HG03039 (cell line): ENCODE data around the gene ACOT13.
A peak's percentile ranks its signal among the peaks of the same experiment; 100 is the strongest.
"Not testable (repeated sequence)": the region's sequence is repeated elsewhere in the genome, so short reads cannot be mapped to it uniquely, and the experiment has no call there.

Experiments
- ATAC-seq: cut with Tn5 transposase; IDR thresholded peaks from one replicate; pipeline ENCODE4 v1.9.1; 2021; ENCODE audit warnings: mild to moderate bottlenecking, moderate library complexity; ENCODE audit not compliant: unreplicated experiment

Gene ACOT13

DNA sequence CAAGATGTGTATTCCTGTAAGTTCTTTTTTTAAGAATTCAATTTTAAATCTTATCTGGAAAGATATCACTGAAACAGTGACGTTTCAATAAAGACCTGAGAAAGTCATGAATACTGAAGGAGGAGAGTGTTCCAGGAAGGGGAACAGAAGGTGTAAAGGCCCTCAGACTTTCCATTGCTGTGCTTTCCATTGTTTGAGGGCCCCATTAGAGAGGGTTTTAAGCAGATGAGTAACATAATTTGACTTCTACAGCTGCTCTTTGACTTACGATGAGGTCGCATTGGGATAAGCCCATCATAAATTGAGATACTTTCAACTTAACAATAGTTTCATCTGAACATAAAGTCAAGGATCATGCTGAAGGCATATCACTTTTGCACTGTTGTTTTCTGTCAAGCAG, 24.7 kb downstream of the ACOT13 start:
- no peak for ATAC-seq

DNA sequence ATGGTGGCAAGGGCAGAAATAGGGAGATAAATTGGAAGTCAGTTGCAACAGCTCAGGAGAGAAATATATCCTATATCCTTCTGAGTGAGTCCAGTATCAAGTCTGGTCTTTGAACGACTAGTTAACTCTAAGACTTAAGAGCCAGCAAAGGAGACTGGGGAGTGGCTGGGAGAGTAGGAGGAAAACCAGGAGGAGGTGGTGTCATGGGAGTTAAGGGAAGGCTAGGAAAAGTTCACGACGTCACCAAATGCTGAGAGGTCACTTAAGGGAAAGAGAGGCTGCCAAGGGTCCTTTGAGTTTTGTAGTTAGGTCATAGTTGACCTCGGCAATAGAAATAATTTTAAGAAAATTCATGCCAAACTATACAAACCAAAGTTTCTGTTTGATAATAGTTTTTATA, 25.1 kb downstream of the ACOT13 start:
- no peak for ATAC-seq

DNA sequence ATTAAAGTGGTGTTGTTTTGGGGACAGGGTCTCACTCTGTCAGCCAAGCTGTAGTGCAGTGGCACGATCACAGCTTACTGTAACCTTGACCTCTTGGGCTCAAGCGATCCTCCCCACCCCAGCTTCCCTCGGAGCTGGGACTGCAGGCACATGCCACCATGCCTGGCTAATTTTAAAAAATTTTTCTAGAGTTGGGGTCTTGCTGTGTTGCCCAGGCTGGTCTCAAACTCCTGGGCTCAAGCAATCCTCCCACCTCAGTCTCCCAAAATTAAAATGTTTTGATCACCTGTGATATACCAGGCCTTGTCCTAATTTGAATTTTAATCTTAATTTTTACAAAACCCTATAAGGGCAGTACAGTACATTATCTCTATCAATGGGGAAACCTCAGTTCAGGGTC, 25.5 kb downstream of the ACOT13 start:
- no peak for ATAC-seq

DNA sequence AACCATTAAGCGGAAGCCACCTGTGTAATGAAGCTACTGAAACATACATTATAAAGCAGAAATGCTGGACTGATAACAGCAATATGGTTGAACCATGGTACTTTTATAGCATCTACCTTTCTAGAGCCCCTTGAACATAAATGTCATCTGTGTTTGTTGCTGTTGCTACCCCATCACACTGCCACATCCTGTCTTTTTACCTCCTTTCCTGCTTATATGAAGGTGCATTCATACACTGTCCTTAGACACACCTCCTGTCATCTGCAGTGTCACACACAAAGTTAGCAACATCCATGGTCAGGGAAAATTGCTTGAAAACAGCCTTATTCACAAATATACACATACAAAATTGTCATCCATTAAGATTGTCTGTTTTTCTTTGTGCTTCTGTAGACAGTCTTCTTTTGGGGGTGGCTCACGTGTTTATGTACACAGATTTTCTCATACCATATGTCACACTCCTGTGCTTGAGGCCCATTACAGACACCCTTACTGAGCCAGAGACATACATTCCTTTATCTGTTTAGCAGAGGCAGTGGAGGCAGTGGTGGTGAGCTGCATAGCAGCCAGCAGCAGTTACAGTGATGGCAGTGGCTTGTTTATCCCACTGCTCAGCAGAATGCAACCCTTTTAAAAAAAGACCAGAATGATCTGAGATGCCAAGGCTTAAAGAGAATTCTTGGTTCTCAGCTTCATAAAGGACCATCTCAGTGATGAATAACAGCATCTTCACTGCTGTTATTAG, 26.1 kb downstream of the ACOT13 start:
- no peak for ATAC-seq

DNA sequence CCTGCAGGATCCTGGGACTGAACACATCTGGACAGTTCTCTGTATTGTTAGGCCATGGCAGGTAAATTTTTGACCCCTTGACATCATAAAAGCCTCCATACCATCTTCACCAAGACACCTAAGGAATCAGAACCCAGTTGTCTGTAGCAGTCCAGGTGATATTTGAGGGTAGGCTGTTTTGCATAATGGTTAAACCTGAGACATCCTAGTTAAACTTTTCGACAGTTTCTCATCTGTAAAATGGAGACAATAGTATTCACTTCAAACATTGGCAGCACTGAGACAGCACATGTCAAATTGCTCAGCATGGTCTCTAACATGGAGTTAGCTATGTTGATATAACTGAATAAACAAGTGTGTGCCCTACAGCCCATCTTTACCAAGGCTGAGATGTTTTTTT, 27.3 kb downstream of the ACOT13 start:
- no peak for ATAC-seq

DNA sequence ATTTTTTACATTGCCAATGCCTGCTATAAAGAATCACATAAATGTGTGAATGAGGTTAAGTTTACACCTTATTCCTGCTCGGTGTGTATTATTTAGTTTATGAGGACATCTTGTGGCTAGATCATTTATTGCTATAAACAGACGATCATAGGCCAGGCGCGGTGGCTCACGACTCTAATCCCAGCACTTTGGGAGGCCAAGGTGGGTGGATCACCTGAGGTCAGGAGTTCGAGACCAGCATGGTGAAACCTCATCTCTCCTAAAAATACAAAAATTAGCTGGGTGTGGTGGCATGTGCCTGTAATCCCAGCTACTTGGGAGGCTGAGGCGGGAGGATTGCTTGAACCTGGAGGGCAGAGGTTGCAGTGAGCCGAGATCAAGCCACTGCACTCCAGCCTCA, 28.8 kb downstream of the ACOT13 start:
- ATAC-seq, result not testable (repeated sequence)

DNA sequence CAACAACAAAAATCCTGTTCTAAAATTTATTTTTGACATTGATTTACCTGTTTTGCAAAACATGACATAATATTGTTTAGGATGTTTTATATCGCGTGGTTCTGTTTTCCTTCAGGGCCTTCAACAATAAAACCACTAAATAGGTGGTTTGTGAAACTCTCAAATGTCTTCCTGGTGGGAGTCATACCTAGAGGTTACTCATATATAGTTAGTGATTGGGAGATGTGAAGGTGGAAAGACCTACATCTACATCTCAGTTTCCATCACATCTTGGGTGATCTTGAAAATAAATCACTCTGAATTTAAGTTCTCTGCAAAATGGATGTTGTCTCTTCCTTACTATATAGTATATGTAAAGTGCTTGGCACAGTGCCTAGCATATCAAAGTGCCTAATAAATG, 29.2 kb downstream of the ACOT13 start:
- ATAC-seq, result no peak

DNA sequence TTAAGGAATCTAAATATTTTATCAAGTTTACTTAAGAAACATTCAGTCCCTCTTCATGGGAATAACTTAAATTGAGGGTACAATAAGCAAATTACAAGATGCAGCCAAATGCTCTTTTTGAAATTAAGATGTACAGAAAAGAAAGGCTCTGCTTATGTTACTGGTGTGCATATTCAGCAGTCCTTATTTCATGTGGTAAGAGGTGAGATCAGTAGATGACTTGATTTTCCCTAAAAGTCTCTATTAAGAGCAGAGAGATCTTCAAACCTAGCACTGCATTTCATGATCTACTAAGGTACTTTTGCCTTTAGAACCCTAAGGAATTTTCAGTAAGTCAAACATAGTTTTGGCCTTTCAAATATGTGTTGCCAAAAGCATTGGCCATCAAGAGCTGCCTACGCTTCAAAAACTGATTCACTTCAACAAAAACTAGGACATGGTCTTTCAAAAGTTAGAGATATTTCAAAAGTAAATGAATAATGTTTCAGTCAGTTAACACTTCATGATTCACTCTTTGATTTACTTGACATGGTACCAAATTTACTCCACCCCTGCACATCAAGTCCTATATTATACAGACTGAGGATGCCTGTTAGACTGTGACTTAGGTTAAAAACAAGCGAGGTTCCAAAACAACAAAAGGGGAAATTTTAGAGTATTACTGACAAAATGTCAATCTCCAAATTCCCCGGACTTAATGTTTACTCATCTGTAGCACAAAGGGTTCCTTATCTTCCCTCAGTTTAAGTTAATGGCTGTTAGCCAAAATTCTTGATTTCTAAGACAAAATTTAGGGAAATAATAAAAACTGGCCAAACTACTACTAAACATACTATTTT, 32.9 kb downstream of the ACOT13 start:
- no peak for ATAC-seq

DNA sequence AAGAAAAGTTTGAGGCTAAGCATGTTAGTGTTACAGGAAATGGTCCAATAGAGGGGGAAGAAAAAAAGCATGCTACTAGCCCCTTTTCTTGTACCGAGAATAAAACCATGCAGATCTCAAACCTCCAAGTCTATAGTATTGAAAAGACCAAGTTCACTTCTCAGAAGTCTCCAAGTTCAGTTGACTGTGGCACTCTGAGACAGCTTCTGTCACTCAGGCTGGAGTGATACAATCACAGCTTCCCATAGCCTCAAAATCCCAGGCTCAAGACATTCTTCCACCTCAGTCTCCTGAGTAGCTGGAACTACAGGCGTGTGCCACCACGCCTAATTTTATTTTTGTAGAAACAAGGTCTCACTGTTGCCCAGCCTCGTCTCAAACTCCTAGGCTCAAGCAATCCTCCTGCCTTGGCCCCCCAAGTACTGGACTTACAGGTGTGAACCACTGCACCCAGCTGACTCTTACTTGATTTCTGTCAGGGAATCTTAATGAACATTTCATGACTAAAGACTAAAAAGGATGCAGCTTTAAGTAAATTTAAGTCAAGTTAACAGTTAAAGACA, 35.9 kb downstream of the ACOT13 start:
- ATAC-seq, result no peak

DNA sequence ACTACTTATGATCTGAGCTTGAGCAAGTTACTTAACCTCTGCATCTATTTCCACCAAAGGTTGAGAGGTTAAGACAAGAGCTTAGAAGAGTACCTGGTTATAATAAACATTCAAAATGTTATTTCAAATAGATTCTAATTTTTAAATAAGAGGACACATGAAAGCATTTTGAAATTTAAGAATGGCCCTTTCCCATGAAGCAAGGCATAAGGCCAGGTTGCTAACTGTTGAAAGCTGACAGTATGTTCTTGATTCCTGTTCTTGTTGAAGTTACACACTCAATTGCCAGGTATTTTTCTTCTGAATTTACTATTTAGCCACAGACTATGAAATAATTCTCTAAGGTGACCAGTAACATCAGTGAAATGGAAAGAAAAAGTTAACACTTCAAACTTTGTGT, 37.6 kb downstream of the ACOT13 start:
- ATAC-seq, result no peak

DNA sequence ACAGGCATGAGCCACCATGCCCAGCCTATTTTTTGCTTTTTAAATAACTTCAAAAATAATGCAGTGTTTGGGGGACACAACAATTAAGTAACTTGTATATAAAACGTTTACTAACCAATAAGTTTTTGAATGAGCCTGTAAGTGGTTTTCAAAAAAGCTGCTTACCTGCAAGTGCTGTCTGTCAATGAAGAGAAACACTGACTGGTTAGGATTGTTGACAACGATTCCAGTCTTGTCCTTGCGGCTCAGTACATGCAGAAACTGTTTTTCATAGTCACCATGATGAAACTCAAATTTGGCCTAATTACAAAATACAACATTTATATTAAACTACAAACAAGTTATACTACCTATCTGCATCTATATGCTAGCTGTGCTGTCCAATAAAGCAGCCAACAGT, 41.7 kb downstream of the ACOT13 start:
- no peak for ATAC-seq

DNA sequence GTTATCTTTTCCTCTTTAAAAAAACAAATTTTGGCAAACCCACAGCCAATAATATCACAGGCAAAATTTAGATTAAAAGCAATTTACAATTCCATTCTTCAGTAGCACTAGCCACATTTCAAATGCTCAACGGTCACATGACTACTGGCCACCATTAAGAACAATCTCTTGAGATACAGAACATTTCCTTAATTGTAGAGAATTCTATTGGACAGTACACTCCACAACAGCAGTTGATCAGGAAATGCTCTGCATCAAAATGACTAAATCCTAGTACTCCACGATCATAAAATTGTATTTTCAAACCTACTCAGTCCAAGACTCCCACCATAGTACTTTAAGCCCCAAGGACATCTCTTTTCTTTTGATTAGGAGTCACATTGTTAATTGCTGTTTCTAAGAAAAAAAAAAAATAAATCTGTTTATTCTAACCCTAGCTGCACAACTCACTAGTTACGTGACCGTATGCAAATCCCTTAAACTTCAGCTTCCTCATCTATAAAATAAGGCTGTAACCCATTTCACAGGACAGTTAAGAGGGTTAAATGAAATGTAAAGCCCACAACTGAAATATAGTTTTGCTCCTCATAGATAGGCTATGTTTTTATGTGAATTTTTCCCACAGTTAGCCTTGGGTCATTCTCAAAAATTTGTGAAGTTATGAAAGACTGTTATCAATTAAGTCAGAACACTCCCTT, 42.3 kb downstream of the ACOT13 start:
- ATAC-seq, result no peak

DNA sequence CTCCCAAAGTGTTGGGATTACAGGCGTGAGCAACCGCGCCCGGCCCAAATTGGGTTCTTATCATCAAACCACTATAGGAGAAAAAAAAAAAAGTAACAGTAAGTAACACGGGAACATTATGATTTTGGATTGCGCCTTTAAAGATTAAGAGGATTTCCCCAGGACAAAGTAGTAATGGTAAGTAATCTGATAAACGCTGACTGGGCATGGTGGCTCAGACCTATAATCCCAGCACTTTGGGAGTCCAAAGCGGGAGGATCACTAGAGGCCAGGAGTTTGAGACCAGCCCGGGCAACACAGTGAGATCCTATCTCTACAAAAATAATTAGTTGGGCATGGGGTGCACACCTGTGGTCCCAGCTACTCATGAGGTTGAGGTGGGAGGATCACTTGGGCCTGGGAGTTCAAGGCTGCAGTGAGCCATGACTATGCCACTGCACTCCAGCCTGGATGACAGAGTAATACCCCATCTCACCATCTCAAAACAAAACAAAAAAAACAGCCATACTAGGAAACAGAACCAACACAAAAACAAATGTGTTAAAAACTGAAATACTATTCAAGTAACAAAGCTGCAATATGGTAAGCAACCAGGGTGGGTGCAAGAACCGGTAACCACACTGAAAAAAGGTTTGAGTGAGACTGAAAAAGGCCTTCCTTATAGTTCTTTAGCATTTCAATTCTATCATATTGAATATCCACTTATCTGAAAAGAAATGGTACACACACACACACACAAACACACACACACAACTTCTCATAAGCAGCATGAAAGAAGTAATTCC, 43.8 kb downstream of the ACOT13 start:
- ATAC-seq, result no peak

DNA sequence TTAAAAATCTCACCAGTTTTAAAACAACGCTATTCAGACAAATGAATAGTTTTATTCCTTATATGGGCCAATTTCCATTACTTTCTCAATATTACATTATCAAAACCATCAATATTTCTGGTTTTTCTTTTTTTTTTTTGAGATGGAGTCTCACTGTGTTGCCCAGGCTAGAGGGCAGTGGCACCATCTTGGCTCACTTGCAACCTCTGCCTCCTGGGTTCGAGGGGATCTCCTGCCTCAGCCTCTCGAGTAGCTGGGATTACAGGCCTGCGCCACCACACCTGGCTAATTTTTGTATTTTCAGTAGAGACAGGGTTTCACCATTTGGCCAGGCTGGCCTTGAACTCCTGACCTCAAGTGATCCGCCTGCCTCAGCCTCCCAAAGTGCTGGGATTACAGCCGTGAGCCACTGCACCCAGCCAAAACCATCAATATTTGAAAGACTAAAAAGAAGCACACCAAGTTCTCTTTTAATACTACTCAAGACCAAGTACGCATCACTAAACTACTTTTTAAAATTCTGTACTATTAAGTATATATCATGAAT, 49.8 kb downstream of the ACOT13 start:
- ATAC-seq, result not testable (repeated sequence)

DNA sequence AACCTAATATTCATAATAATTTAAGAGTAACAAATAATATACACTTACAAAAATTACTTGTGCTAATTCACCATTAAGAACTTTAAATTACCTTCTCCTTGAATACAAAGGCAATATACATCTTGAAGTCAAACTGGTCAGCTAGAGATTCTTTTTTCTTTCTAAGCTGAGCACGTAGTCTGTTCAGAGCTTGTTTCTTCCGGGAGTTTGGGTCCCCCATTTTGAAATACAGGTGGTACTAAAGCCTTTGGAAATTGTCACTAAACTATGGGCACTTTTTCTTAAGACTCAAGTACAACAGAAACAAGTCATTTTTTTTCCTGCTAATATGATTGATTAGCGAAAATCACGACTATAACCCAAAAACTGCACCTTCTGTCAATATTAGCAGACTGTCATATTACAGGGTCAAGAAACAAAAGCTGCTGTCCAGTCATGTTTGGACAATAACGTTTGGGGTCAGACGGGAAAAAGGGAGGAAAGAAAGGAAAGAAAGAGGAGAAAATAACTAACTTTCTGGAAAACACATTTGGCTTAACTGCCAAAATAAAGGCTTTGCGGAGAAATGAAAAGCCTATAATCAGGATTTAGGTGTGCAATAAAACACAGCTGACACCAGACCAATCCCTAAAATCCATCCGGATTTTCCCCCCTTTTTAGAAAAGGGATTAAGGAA, 51.7 kb downstream of the ACOT13 start:
- no peak for ATAC-seq

DNA sequence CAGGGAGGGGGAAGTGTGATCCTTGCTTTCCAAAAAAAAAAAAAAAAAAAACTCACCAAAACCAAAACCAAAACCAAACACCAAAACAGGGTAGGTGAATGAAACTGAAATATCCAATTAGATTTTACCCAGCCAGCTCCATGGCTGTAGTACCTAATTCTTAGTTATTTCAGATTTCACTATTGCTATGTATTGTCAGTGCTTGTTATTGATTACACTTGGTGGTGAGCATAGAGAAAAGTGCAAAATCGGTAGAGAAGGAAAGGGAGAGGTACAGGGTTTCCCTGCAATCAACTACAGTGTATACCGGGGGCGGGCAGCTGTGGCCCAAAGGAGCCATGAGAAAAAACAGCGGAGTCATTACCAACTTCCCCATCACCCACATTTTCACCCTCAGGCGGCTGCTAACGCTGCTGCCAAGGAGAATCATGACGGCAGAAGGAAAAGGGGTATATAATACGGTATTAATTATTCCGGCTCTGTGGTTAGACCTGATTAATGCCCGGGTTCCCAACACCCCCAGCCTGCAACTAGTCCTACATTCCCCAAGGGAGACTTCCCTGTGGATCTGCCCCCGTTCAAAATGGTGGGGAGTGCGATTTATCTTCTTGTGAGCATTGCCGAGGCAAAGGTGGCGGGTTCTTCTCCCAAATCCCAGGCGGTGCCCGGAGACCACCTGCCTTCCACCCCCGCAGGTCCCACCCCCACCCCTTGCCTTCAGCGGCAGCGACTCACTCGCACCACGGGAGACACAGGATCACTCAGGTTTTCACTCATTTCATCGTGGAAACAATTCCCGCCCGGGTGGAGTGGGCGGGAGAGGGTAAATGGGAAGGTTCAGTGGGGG, 52.5 kb downstream of the ACOT13 start, which contains the start of gene C6orf62:
Gene C6orf62 (minus strand): TSS at position 30 of the 847 bp plus-strand sequence. CDS start 486 bp downstream, outside the sequence.
- no peak for ATAC-seq

DNA sequence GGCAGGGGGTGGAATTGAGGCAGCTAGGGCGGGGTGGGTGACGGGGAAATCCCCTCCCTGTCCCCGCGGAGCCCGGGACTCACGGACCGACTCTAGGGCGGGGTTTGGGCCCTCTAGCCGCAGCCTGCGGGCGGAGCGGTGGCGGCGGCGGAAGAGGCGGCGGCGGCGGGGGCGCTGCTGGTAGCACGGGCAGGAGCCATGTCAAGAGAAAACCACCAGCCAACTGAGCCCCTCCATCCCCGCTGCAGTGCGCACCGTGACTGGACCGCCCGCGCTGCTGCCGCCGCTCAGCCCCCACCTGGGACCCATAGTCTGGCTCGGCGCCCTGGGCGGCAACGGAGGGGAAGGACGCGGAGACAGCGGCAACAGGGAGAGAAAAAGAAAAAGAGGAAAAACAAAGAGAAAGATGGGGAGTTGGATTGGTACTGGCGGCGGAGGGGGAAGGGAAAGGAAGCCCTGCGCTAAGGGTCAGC, 53.3 kb downstream of the ACOT13 start:
- ATAC-seq, result no peak

DNA sequence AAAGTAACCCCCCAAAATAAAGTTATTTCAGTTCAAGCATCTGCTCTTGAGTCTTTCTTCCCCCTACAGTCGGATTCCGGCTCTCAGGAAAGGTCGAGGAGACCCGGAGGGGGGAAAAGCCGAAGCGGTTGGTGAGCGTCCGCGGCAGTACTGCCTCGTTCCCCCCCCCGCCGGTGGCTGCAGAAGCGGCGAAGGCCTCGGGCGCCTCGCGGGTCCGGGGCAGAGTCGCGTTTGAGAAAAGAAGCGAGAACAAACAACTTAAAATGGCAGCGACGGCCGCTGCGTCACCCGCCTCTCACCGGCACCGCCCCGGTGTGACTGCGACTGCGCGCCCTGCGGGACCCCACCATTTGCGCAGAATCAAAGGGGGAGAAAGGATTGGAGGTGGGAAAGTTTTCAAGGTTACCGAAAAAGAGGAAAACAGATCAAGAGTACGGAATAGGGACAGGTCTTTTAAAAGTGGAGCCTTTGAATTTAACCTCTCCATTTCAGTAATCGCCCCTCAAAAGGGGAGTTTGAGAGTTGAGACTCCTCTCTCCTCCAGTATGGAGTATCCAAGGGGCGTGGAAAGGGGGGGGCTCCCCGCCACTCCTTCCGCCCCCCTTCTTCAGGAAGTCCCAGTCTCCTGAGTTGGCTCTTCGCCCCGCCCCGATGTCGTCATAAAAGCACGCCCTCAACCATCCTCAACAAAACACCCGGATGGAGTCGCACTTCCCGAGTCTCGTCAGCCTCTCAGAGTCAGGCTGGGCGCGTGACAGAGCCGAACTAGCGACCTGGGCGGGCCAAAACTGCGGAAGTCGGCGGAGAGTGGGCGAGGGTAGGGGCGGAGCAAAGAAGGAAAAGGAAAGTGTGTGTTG, 54.0 kb downstream of the ACOT13 start:
- ATAC-seq, result peak; percentile 81
